Keratinocyte (primary cell): Measurements from ENCODE around the gene FARP1. TPM values are rescaled to one million over a fixed set of nuclear protein-coding genes. Genes with fewer than 3 reads are reported as not detected.

Experiments
- DNase-seq: peaks from one replicate; pipeline ENCODE4 v3.0.0-alpha.2; 2011; ENCODE audit warnings: low read depth, missing footprints, low spot score
- FAIRE-seq: peaks from 2 replicates; lab custom pipeline; 2011; peaks lifted over from hg19 to GRCh38; lab: Jason Lieb, UNC
- H2AFZ ChIP-seq: 2 replicates; pipeline ENCODE4 v1.6.0; 2012; ENCODE audit warnings: low read length, control low read depth, inconsistent platforms; ENCODE audit not compliant: control insufficient read depth
- H3K27ac ChIP-seq: 2 replicates; pipeline ENCODE4 v1.5.1; 2011; ENCODE audit warnings: low read length; ENCODE audit not compliant: control insufficient read depth, insufficient read depth
- H3K27me3 ChIP-seq: 3 replicates; pipeline ENCODE4 v1.6.0; 2011; ENCODE audit warnings: low read length; ENCODE audit not compliant: control insufficient read depth, insufficient read depth; ENCODE audit errors: extremely low read depth
- H3K36me3 ChIP-seq, 2 experiments: 2 replicates in 1 of 2; 3 replicates in 1 of 2; pipeline ENCODE4 v1.5.1; 2011; ENCODE audit warnings: low read length in 2 of 2, mild to moderate bottlenecking in 1 of 2; ENCODE audit not compliant: control insufficient read depth in 2 of 2, insufficient read depth in 2 of 2; ENCODE audit errors: extremely low read depth in 1 of 2
- H3K4me1 ChIP-seq: 3 replicates; pipeline ENCODE4 v1.5.1; 2011; ENCODE audit warnings: low read length; ENCODE audit not compliant: control insufficient read depth, insufficient read depth; ENCODE audit errors: extremely low read depth
- H3K4me2 ChIP-seq: 3 replicates; pipeline ENCODE4 v1.6.0; 2011; ENCODE audit warnings: low read depth, low read length; ENCODE audit not compliant: control insufficient read depth, insufficient read depth; ENCODE audit errors: extremely low read depth
- H3K4me3 ChIP-seq, 3 experiments: fragments of 200-600 bp in 1 of 3; sonication (generic) in 1 of 3; 2 replicates in 2 of 3; 3 replicates in 1 of 3; pipeline ENCODE4 v1.5.1; 2011 to 2016; ENCODE audit warnings: low read length in 3 of 3, mild to moderate bottlenecking in 3 of 3, control low read depth in 2 of 3, inconsistent platforms in 1 of 3, low read depth in 1 of 3, mixed read lengths in 1 of 3, mixed run types in 1 of 3, moderate library complexity in 1 of 3; ENCODE audit not compliant: control insufficient read depth in 2 of 3, insufficient read depth in 2 of 3; ENCODE audit errors: extremely low read depth in 1 of 3
- H3K79me2 ChIP-seq: 2 replicates; pipeline ENCODE4 v1.6.0; 2012; ENCODE audit warnings: low read length; ENCODE audit not compliant: control insufficient read depth, insufficient read depth
- H3K9ac ChIP-seq: 3 replicates; pipeline ENCODE4 v1.6.0; 2011; ENCODE audit warnings: low read length; ENCODE audit not compliant: control insufficient read depth, insufficient read depth; ENCODE audit errors: extremely low read depth
- H3K9me1 ChIP-seq: 3 replicates; pipeline ENCODE4 v1.6.0; 2011; ENCODE audit warnings: low read length; ENCODE audit not compliant: control insufficient read depth, insufficient read depth; ENCODE audit errors: extremely low read depth
- H3K9me3 ChIP-seq: 2 replicates; pipeline ENCODE4 v1.5.1; 2012; ENCODE audit warnings: low read depth, low read length; ENCODE audit not compliant: control insufficient read depth
- H4K20me1 ChIP-seq: 3 replicates; pipeline ENCODE4 v1.6.0; 2011; ENCODE audit warnings: low read length; ENCODE audit not compliant: control insufficient read depth, insufficient read depth; ENCODE audit errors: extremely low read depth
- CTCF ChIP-seq, 3 experiments: IDR thresholded peaks in 1 of 3; conservative IDR thresholded peaks in 1 of 3; optimal IDR thresholded peaks in 1 of 3; 2 replicates in 2 of 3; 3 replicates in 1 of 3; pipeline versions ENCODE3 to v1.5.1; 2011; ENCODE audit warnings: low read length in 3 of 3, mild to moderate bottlenecking in 3 of 3, moderate library complexity in 2 of 3, control low read depth in 1 of 3, inconsistent platforms in 1 of 3; ENCODE audit not compliant: insufficient read depth in 2 of 3; ENCODE audit errors: extremely low read depth in 1 of 3
- EZH2 ChIP-seq: IDR thresholded peaks from one replicate; pipeline ENCODE4 v1.6.1; 2012; ENCODE audit warnings: inconsistent platforms, mild to moderate bottlenecking, low read length, moderate library complexity
- dilution Hi-C: fragments of 300-500 bp; cut with MboI; formaldehyde crosslinking; loops from one replicate; pipeline ENCODE4 v1.7.0; 2020; ENCODE audit warnings: low sequenced_read_pairs; ENCODE audit not compliant: extremely low pct_ligation_motif_present
- polyA plus RNA-seq, 5 experiments: library from polyadenylated mRNA; depleted of rRNA in 3 of 5; stranded (reverse) in 3 of 5; stranded (forward) in 1 of 5; unstranded in 1 of 5; fragments of >200 nt; gene quantifications; 1 replicate in 1 of 5; 2 replicates in 3 of 5; 3 replicates in 1 of 5; pipeline versions ENCODE4 v1.2.1 to v1.2.3, GENCODE V29; 2011 to 2012; ENCODE audit warnings: missing spikeins in 2 of 5, low read depth in 1 of 5, low replicate concordance in 1 of 5

Gene FARP1
- polyA plus RNA-seq, 1 donor (not counting 4 experiments of a cell fraction or from before 2014, with no cell fraction given) = 10.3 TPM

- dilution Hi-C loops = no loop called here
- FAIRE-seq = no peak
- H2AFZ ChIP-seq = no peak overlapping the region
Measured at GRCh38 chr13:98423417-98423816, 280.5 kb downstream of the FARP1 start.

GRCh38 chr13:98427331-98427995 is 284.6 kb downstream of the FARP1 start:
- dilution Hi-C loops = no loop called here
- no peaks in the 10 kb centered on the region for H3K4me1 ChIP-seq
- H3K4me3 ChIP-seq = no peak overlapping the region
- no peak overlapping the region for H3K9ac ChIP-seq
- FAIRE-seq = no peak
- no peaks in the 10 kb centered on the region for H3K79me2 ChIP-seq
- no peak overlapping the region for H3K27ac ChIP-seq
- H3K4me2 ChIP-seq = no peak overlapping the region
- no peaks in the 10 kb centered on the region for H3K36me3 ChIP-seq
- no peak for DNase-seq
- no peaks in the 10 kb centered on the region for H3K27me3 ChIP-seq
- H3K9me1 ChIP-seq = no peaks in the 10 kb centered on the region
- H2AFZ ChIP-seq = no peak overlapping the region
- no peaks in the 10 kb centered on the region for H4K20me1 ChIP-seq
- no peaks in the 10 kb centered on the region for H3K9me3 ChIP-seq
- no peak for TF ChIP-seq CTCF (optimal IDR thresholded peaks at IDR 0.05 in 1 of 3, IDR thresholded peaks at IDR 0.05 in 1 of 3, conservative IDR thresholded peaks at IDR 0.05 in 1 of 3; ENCODE audit: extremely low read depth in 1 of 3, insufficient read depth in 2 of 3, low read length in 3 of 3)
- TF ChIP-seq EZH2 = no peak

More at GRCh38 chr13:98423417-98423816, 280.5 kb downstream of the FARP1 start:
- Histone ChIP-seq H3K27ac (no peak overlapping the region), H3K79me2 (no peaks in the 10 kb centered on the region), H3K9me1 (no peaks in the 10 kb centered on the region), H3K9me3 (no peaks in the 10 kb centered on the region), H3K27me3 (no peaks in the 10 kb centered on the region), H3K4me3 (no peak overlapping the region), H3K36me3 (no peaks in the 10 kb centered on the region), H4K20me1 (no peaks in the 10 kb centered on the region), H3K9ac (no peak overlapping the region), H3K4me2 (no peak overlapping the region), H3K4me1 (no peaks in the 10 kb centered on the region)
- DNase-seq = no peak
- TF ChIP-seq EZH2 = no peak
- TF ChIP-seq CTCF (optimal IDR thresholded peaks at IDR 0.05 in 1 of 3, IDR thresholded peaks at IDR 0.05 in 1 of 3, conservative IDR thresholded peaks at IDR 0.05 in 1 of 3; ENCODE audit: extremely low read depth in 1 of 3, insufficient read depth in 2 of 3, low read length in 3 of 3) = no peak
